GM12875 (cell line): ENCODE measurements around the gene DNAJB7.
"Not testable (repeated sequence)": the region's sequence is repeated elsewhere in the genome, so short reads cannot be mapped to it uniquely, and the experiment has no call there.

Source experiments
- H3K4me3 ChIP-seq: one replicate; pipeline ENCODE4 v1.5.1; 2011; ENCODE audit warnings: low read depth, low read length, control low read depth
- CTCF ChIP-seq: IDR thresholded peaks from 2 replicates; pipeline ENCODE4 v1.5.1; 2011; ENCODE audit warnings: low read depth, mild to moderate bottlenecking, control low read depth, inconsistent platforms, low read length, moderate library complexity, borderline replicate concordance; ENCODE audit not compliant: insufficient read depth

Gene DNAJB7

GRCh38 chr22:40857309-40857855 is 4.5 kb downstream of the DNAJB7 start:
- TF ChIP-seq CTCF = no peak
- peak overlapping the region; percentile 84 for H3K4me3 ChIP-seq

- H3K4me3 ChIP-seq = peak within 1 kb of the TSS; percentile 84
- no peak for TF ChIP-seq CTCF
Observed at GRCh38 chr22:40856513-40857308, 5.2 kb downstream of the DNAJB7 start, which contains the start of the genes ST13 and XPNPEP3. TSS of gene ST13 (minus strand) at chr22:40856639. CDS start at chr22:40856540, 99 bp downstream. TSS of gene XPNPEP3 (plus strand) at chr22:40857148. CDS start at chr22:40857182, 34 bp downstream.

GRCh38 chr22:40855979-40856512 is 5.9 kb downstream of the DNAJB7 start:
- no peak for TF ChIP-seq CTCF
- peak overlapping the region; percentile 84 for H3K4me3 ChIP-seq

GRCh38 chr22:40855071-40855978 is 6.6 kb downstream of the DNAJB7 start:
- peak overlapping the region; percentile 84 for H3K4me3 ChIP-seq
- TF ChIP-seq CTCF = no peak

- H3K4me3 ChIP-seq = no peak overlapping the region
- no peak for TF ChIP-seq CTCF
Observed at GRCh38 chr22:40853961-40854360, 8.0 kb downstream of the DNAJB7 start.

GRCh38 chr22:40853333-40853732 is 8.6 kb downstream of the DNAJB7 start:
- no peak overlapping the region for H3K4me3 ChIP-seq
- TF ChIP-seq CTCF = no peak

GRCh38 chr22:40845816-40846215 is 16.1 kb downstream of the DNAJB7 start:
- H3K4me3 ChIP-seq = not testable (repeated sequence)
